Measurements from ENCODE around the gene TRIM67. TPM values are rescaled to one million over a fixed set of nuclear protein-coding genes. Genes with fewer than 3 reads are reported as not detected.

Gene TRIM67
- 0.15 TPM for polyA plus RNA-seq (2012; ENCODE audit: insufficient read length, low read depth)

GRCh38 chr1:231161667-231162296 lies at the start of gene TRIM67:
TRIM67 (plus strand) TSS chr1:231162058; CDS start chr1:231162970, 912 bp downstream.
- TF ChIP-seq POLR2AphosphoS5 (IDR thresholded peaks at IDR 0.05; ENCODE audit: low read depth, low read length) (no peak), REST (IDR thresholded peaks at IDR 0.05; ENCODE audit: insufficient read depth in 1 of 2, low read depth in 2 of 2, low read length in 2 of 2) (no peak), TAF1 (IDR thresholded peaks at IDR 0.05; ENCODE audit: borderline replicate concordance, insufficient read depth, low read length) (no peak), SIN3A (IDR thresholded peaks at IDR 0.05; ENCODE audit: borderline replicate concordance, insufficient read depth, low read length) (no peak), FOXP2 (optimal IDR thresholded peaks at IDR 0.05; ENCODE audit: borderline replicate concordance, extremely low read depth, extremely low read length, insufficient read depth) (no peak)

GRCh38 chr1:231116738-231117137 lies 45.1 kb upstream of the TRIM67 start:
- TF ChIP-seq REST (IDR thresholded peaks at IDR 0.05; ENCODE audit: insufficient read depth in 1 of 2, low read depth in 2 of 2, low read length in 2 of 2) (no peak), FOXP2 (optimal IDR thresholded peaks at IDR 0.05; ENCODE audit: borderline replicate concordance, extremely low read depth, extremely low read length, insufficient read depth) (no peak), SIN3A (IDR thresholded peaks at IDR 0.05; ENCODE audit: borderline replicate concordance, insufficient read depth, low read length) (no peak), POLR2AphosphoS5 (IDR thresholded peaks at IDR 0.05; ENCODE audit: low read depth, low read length) (no peak), TAF1 (IDR thresholded peaks at IDR 0.05; ENCODE audit: borderline replicate concordance, insufficient read depth, low read length) (no peak)

GRCh38 chr1:231118704-231119453 lies 43.0 kb upstream of the TRIM67 start:
- no peak for TF ChIP-seq REST (IDR thresholded peaks at IDR 0.05; ENCODE audit: insufficient read depth in 1 of 2, low read depth in 2 of 2, low read length in 2 of 2)
- no peak for TF ChIP-seq TAF1 (IDR thresholded peaks at IDR 0.05; ENCODE audit: borderline replicate concordance, insufficient read depth, low read length)
- TF ChIP-seq SIN3A (IDR thresholded peaks at IDR 0.05; ENCODE audit: borderline replicate concordance, insufficient read depth, low read length), result no peak
- TF ChIP-seq FOXP2 (optimal IDR thresholded peaks at IDR 0.05; ENCODE audit: borderline replicate concordance, extremely low read depth, extremely low read length, insufficient read depth), result no peak
- TF ChIP-seq POLR2AphosphoS5 (IDR thresholded peaks at IDR 0.05; ENCODE audit: low read depth, low read length), result no peak

- TF ChIP-seq REST (IDR thresholded peaks at IDR 0.05; ENCODE audit: insufficient read depth in 1 of 2, low read depth in 2 of 2, low read length in 2 of 2), result no peak
These were observed 40.3 kb upstream of the TRIM67 start for GRCh38 chr1:231121533-231121932.
